ENCODE data around the gene PLIN5. TPM values are rescaled to one million over a fixed set of nuclear protein-coding genes. Genes with fewer than 3 reads are reported as not detected.

Gene PLIN5
- total and polyA plus RNA-seq, 2 donors (not counting 1 experiment from before 2014, with no cell fraction given): not detected

DNA sequence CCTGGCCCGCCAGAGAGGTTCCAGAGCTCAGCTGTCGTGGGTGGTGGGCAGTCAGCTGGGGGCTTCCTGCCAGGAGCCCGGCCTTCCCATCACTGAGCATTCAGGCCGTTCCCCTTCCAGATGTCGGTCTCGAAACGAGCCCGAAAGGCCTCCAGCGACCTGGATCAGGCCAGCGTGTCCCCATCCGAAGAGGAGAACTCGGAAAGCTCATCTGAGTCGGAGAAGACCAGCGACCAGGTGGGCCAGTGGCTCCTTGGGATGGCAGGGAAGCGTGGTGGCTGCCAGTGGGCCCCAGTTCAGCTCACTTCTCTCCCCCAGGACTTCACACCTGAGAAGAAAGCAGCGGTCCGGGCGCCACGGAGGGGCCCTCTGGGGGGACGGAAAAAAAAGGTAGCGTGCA is 43.6 kb downstream of the PLIN5 start:
- no peaks in the 10 kb centered on the region for H4K20me1 ChIP-seq (ENCODE audit: control insufficient read depth, extremely low read depth, insufficient read depth, low read length)
- no peaks in the 10 kb centered on the region for H3K79me2 ChIP-seq (ENCODE audit: control insufficient read depth, insufficient read depth, low read length)
- no peak overlapping the region for H3K27ac ChIP-seq (ENCODE audit: insufficient read depth, low read length)
- DNase-seq (ENCODE audit: low read depth in 2 of 2): no peak
- H3K27me3 ChIP-seq (ENCODE audit: control insufficient read depth, insufficient read depth, low read length): no peaks in the 10 kb centered on the region
- no peak overlapping the region for H3K4me2 ChIP-seq (ENCODE audit: extremely low read depth, insufficient read depth, low read length)
- no peaks in the 10 kb centered on the region for H3K9me3 ChIP-seq (ENCODE audit: control insufficient read depth, insufficient read depth, low read depth, low read length)
- no peak for TF ChIP-seq EZH2 (IDR thresholded peaks at IDR 0.05; ENCODE audit: low read length, missing control alignments)
- no peak for TF ChIP-seq CTCF (conservative IDR thresholded peaks at IDR 0.05 in 1 of 2, IDR thresholded peaks at IDR 0.05 in 1 of 2; ENCODE audit: low read depth in 1 of 2, low read length in 2 of 2)
- H3K9ac ChIP-seq (ENCODE audit: insufficient read depth, low read length): no peak overlapping the region
- H3K4me1 ChIP-seq (ENCODE audit: control insufficient read depth, extremely low read depth, insufficient read depth, low read length): no peaks in the 10 kb centered on the region
- H3K4me3 ChIP-seq (replicated peaks in 1 of 4; ENCODE audit: control extremely low read depth in 1 of 4, insufficient read depth in 1 of 4, low read depth in 3 of 4, low read length in 4 of 4): no peak overlapping the region
- peaks cover 30% of the 10 kb centered on the region for H3K36me3 ChIP-seq (ENCODE audit: control insufficient read depth, insufficient read depth, low read length)
- H2AFZ ChIP-seq (ENCODE audit: low read length): no peak overlapping the region

- no peak overlapping the region for H3K9ac ChIP-seq (ENCODE audit: insufficient read depth, low read length)
- no peak for DNase-seq (ENCODE audit: low read depth in 2 of 2)
- H3K4me1 ChIP-seq (ENCODE audit: control insufficient read depth, extremely low read depth, insufficient read depth, low read length): no peaks in the 10 kb centered on the region
- no peak for TF ChIP-seq EZH2 (IDR thresholded peaks at IDR 0.05; ENCODE audit: low read length, missing control alignments)
- TF ChIP-seq CTCF (conservative IDR thresholded peaks at IDR 0.05 in 1 of 2, IDR thresholded peaks at IDR 0.05 in 1 of 2; ENCODE audit: low read depth in 1 of 2, low read length in 2 of 2): no peak
- peaks cover 25% of the 10 kb centered on the region for H3K36me3 ChIP-seq (ENCODE audit: control insufficient read depth, insufficient read depth, low read length)
- H3K4me3 ChIP-seq (replicated peaks in 1 of 4; ENCODE audit: control extremely low read depth in 1 of 4, insufficient read depth in 1 of 4, low read depth in 3 of 4, low read length in 4 of 4): no peak overlapping the region
- H3K9me3 ChIP-seq (ENCODE audit: control insufficient read depth, insufficient read depth, low read depth, low read length): no peaks in the 10 kb centered on the region
- no peak overlapping the region for H2AFZ ChIP-seq (ENCODE audit: low read length)
- H3K27me3 ChIP-seq (ENCODE audit: control insufficient read depth, insufficient read depth, low read length): no peaks in the 10 kb centered on the region
- no peaks in the 10 kb centered on the region for H3K79me2 ChIP-seq (ENCODE audit: control insufficient read depth, insufficient read depth, low read length)
- H3K4me2 ChIP-seq (ENCODE audit: extremely low read depth, insufficient read depth, low read length): no peak overlapping the region
- H4K20me1 ChIP-seq (ENCODE audit: control insufficient read depth, extremely low read depth, insufficient read depth, low read length): no peaks in the 10 kb centered on the region
- no peak overlapping the region for H3K27ac ChIP-seq (ENCODE audit: insufficient read depth, low read length)
Measured at GRCh38 chr19:4488496-4488895, 46.5 kb downstream of the PLIN5 start.

DNA sequence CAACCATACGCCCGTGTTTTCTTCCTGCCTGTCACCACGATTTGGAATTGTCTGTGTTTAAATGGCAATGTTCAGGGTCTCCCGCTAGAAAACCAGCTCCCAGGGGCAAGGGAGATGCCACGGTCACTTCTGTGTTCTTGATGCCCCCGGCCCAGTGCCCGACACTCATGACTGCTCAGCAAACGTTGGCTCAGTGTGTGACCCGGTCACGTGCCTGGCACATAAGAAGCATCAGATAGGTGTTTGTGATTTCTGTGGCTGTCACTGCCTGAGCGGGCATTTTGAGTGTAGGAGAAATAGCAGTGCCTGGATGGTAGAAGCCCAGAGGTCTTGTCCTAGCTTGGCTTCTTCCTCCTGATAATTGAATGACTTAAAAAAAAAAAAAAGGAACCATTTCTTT is 47.5 kb downstream of the PLIN5 start:
- H3K9me3 ChIP-seq (ENCODE audit: control insufficient read depth, insufficient read depth, low read depth, low read length): no peaks in the 10 kb centered on the region
- no peak overlapping the region for H3K4me3 ChIP-seq (replicated peaks in 1 of 4; ENCODE audit: control extremely low read depth in 1 of 4, insufficient read depth in 1 of 4, low read depth in 3 of 4, low read length in 4 of 4)
- no peak overlapping the region for H3K27ac ChIP-seq (ENCODE audit: insufficient read depth, low read length)
- no peaks in the 10 kb centered on the region for H3K27me3 ChIP-seq (ENCODE audit: control insufficient read depth, insufficient read depth, low read length)
- no peak overlapping the region for H3K4me2 ChIP-seq (ENCODE audit: extremely low read depth, insufficient read depth, low read length)
- no peak overlapping the region for H3K9ac ChIP-seq (ENCODE audit: insufficient read depth, low read length)
- H3K36me3 ChIP-seq (ENCODE audit: control insufficient read depth, insufficient read depth, low read length): peaks cover 26% of the 10 kb centered on the region
- H3K4me1 ChIP-seq (ENCODE audit: control insufficient read depth, extremely low read depth, insufficient read depth, low read length): no peaks in the 10 kb centered on the region
- no peak overlapping the region for H2AFZ ChIP-seq (ENCODE audit: low read length)
- TF ChIP-seq CTCF (conservative IDR thresholded peaks at IDR 0.05 in 1 of 2, IDR thresholded peaks at IDR 0.05 in 1 of 2; ENCODE audit: low read depth in 1 of 2, low read length in 2 of 2) (no peak), EZH2 (IDR thresholded peaks at IDR 0.05; ENCODE audit: low read length, missing control alignments) (no peak)
- no peaks in the 10 kb centered on the region for H4K20me1 ChIP-seq (ENCODE audit: control insufficient read depth, extremely low read depth, insufficient read depth, low read length)
- H3K79me2 ChIP-seq (ENCODE audit: control insufficient read depth, insufficient read depth, low read length): no peaks in the 10 kb centered on the region
- no peak for DNase-seq (ENCODE audit: low read depth in 2 of 2)
